Peyer's patch (tissue), 4 donors: ENCODE data around the gene ITGA2B. TPM values are rescaled to one million over a fixed set of nuclear protein-coding genes. Genes with fewer than 3 reads are reported as not detected.

Experiments used
- DNase-seq, 3 donors: peaks; one replicate each; pipeline ENCODE4 v3.0.0-alpha.2; 2017 to 2019
- H3K27ac ChIP-seq, 4 donors: fragments of 200-600 bp; sonication (generic); one replicate each; pipeline ENCODE4 v1.5.1; 2016 to 2019
- H3K27me3 ChIP-seq, 2 donors: fragments of 200-600 bp; sonication (generic); one replicate each; pipeline ENCODE4 v1.5.1; 2019
- H3K36me3 ChIP-seq, 3 donors: fragments of 200-600 bp; sonication (generic); one replicate each; pipeline ENCODE4 v1.5.1; 2016 to 2019
- H3K4me1 ChIP-seq, 4 donors: fragments of 200-600 bp; sonication (generic); one replicate each; pipeline ENCODE4 v1.5.1; 2016 to 2019
- H3K4me3 ChIP-seq, 4 donors: fragments of 200-600 bp; sonication (generic); 1 replicate in 3 of 4; 2 replicates in 1 of 4; pipeline ENCODE4 v1.5.1; 2016 to 2019; ENCODE audit warnings: mild to moderate bottlenecking in 1 of 4
- H3K9me3 ChIP-seq, 4 donors: fragments of 200-600 bp; sonication (generic); one replicate each; pipeline ENCODE4 v1.5.1; 2016 to 2019; ENCODE audit warnings: mild to moderate bottlenecking in 1 of 4
- CTCF ChIP-seq, 6 experiments: fragments of 450-650 bp in 4 of 6; fragments of 200-600 bp in 2 of 6; sonication (generic) in 1 of 6; IDR thresholded peaks; one replicate each; pipeline ENCODE4 v1.5.1; 2017 to 2019; ENCODE audit warnings: antibody characterized with exemption in 6 of 6, mild to moderate bottlenecking in 3 of 6, moderate library complexity in 1 of 6
- POLR2A ChIP-seq, 2 donors: fragments of 450-650 bp; IDR thresholded peaks; one replicate each; pipeline ENCODE4 v1.5.1; 2017; ENCODE audit warnings: antibody characterized with exemption in 2 of 2, mild to moderate bottlenecking in 2 of 2, moderate library complexity in 2 of 2
- total RNA-seq, 4 donors: library from RNA; depleted of rRNA; stranded (reverse); fragments of >200 nt; gene quantifications; one replicate each; pipeline ENCODE4 v1.1.0, GENCODE V29; 2016

ITGA2B gene
- total RNA-seq: 1 to 10 TPM in 1 of 4 donors, not detected in 3; 2.5 TPM

- DNase-seq: no peak
- no peaks in the 10 kb centered on the region for H3K36me3 ChIP-seq
- H3K27me3 ChIP-seq: no peaks in the 10 kb centered on the region
- H3K4me1 ChIP-seq: peaks cover 0 to 18% (median 8%) of the 10 kb centered on the region in 4 donors
- no peak within 1 kb of the TSS for H3K4me3 ChIP-seq
- no peak within 1 kb of the TSS for H3K27ac ChIP-seq
- TF ChIP-seq POLR2A (IDR thresholded peaks at IDR 0.05) (no peak), CTCF (IDR thresholded peaks at IDR 0.05) (no peak)
- no peaks in the 10 kb centered on the region for H3K9me3 ChIP-seq
Observed at GRCh38 chr17:44389281-44389680, at the start of gene ITGA2B. TSS of gene ITGA2B (minus strand) at chr17:44389649. CDS start at chr17:44389473, 176 bp downstream.

- no peak for DNase-seq
- no peaks in the 10 kb centered on the region for H3K27me3 ChIP-seq
- TF ChIP-seq CTCF (IDR thresholded peaks at IDR 0.05) (no peak), POLR2A (IDR thresholded peaks at IDR 0.05) (no peak)
- peaks cover 0 to 6% (median 0%) of the 10 kb centered on the region in 4 donors for H3K4me1 ChIP-seq
- no peak overlapping the region for H3K4me3 ChIP-seq
- no peaks in the 10 kb centered on the region for H3K9me3 ChIP-seq
- no peak overlapping the region for H3K27ac ChIP-seq
- H3K36me3 ChIP-seq: peaks cover 0 to 14% (median 0%) of the 10 kb centered on the region in 3 donors
Observed at GRCh38 chr17:44439168-44439567, 49.7 kb upstream of the ITGA2B start.

GRCh38 chr17:44438636-44439035, 49.2 kb upstream of the ITGA2B start:
- peaks cover 0 to 19% (median 0%) of the 10 kb centered on the region in 3 donors for H3K36me3 ChIP-seq
- H3K27ac ChIP-seq: no peak overlapping the region
- peaks cover 0 to 6% (median 0%) of the 10 kb centered on the region in 4 donors for H3K4me1 ChIP-seq
- peak in 1 of 2 donors; percentile 7 for TF ChIP-seq POLR2A (IDR thresholded peaks at IDR 0.05)
- no peak for TF ChIP-seq CTCF (IDR thresholded peaks at IDR 0.05)
- no peaks in the 10 kb centered on the region for H3K27me3 ChIP-seq
- peak in 1 of 3 donors; percentile 71 for DNase-seq
- no peak overlapping the region for H3K4me3 ChIP-seq
- H3K9me3 ChIP-seq: no peaks in the 10 kb centered on the region

GRCh38 chr17:44436336-44436735, 46.9 kb upstream of the ITGA2B start:
- Histone ChIP-seq H3K27me3 (no peaks in the 10 kb centered on the region), H3K4me3 (no peak overlapping the region), H3K36me3 (peaks cover 0 to 37% (median 0%) of the 10 kb centered on the region in 3 donors), H3K27ac (no peak overlapping the region), H3K9me3 (no peaks in the 10 kb centered on the region), H3K4me1 (peaks cover 0 to 6% (median 0%) of the 10 kb centered on the region in 4 donors)
- no peak for DNase-seq
- TF ChIP-seq CTCF (IDR thresholded peaks at IDR 0.05) (no peak), POLR2A (IDR thresholded peaks at IDR 0.05) (no peak)

GRCh38 chr17:44432254-44433157, 43.1 kb upstream of the ITGA2B start:
- no peaks in the 10 kb centered on the region for H3K4me1 ChIP-seq
- DNase-seq: no peak
- no peaks in the 10 kb centered on the region for H3K9me3 ChIP-seq
- H3K4me3 ChIP-seq: no peak overlapping the region
- H3K27ac ChIP-seq: no peak overlapping the region
- H3K27me3 ChIP-seq: no peaks in the 10 kb centered on the region
- peaks cover 0 to 54% (median 0%) of the 10 kb centered on the region in 3 donors for H3K36me3 ChIP-seq
- TF ChIP-seq POLR2A (IDR thresholded peaks at IDR 0.05) (no peak), CTCF (IDR thresholded peaks at IDR 0.05) (no peak)
